Esophagus squamous epithelium (tissue), 4 donors: ENCODE measurements around the gene IL17RA.

Experiments
- CTCF ChIP-seq, 6 experiments: fragments of 450-650 bp in 4 of 6; fragments of 200-600 bp in 2 of 6; sonication (generic) in 2 of 6; IDR thresholded peaks; one replicate each; pipeline ENCODE4 v1.5.1; 2016 to 2019; ENCODE audit warnings: antibody characterized with exemption in 6 of 6, mild to moderate bottlenecking in 4 of 6, moderate library complexity in 4 of 6
- POLR2A ChIP-seq, 4 donors: fragments of 450-650 bp; IDR thresholded peaks; one replicate each; pipeline ENCODE4 v1.6.1; 2017; ENCODE audit warnings: antibody characterized with exemption in 4 of 4, mild to moderate bottlenecking in 4 of 4, moderate library complexity in 3 of 4

GRCh38 chr22:17097701-17098100 lies 12.9 kb downstream of the IL17RA start:
- TF ChIP-seq CTCF (IDR thresholded peaks at IDR 0.05) = no peak
- TF ChIP-seq POLR2A (IDR thresholded peaks at IDR 0.05) = no peak
